HG03066 (cell line): Measurements from ENCODE around the gene TSHZ2.
"Not testable (repeated sequence)": the region's sequence is repeated elsewhere in the genome, so short reads cannot be mapped to it uniquely, and the experiment has no call there.

Source experiments
- ATAC-seq: cut with Tn5 transposase; IDR thresholded peaks from one replicate; pipeline ENCODE4 v1.9.1; 2021; ENCODE audit warnings: low read depth; ENCODE audit not compliant: unreplicated experiment

The TSHZ2 gene

GRCh38 chr20:53359425-53359824 lies 387.3 kb downstream of the TSHZ2 start:
- no peak for ATAC-seq

DNA sequence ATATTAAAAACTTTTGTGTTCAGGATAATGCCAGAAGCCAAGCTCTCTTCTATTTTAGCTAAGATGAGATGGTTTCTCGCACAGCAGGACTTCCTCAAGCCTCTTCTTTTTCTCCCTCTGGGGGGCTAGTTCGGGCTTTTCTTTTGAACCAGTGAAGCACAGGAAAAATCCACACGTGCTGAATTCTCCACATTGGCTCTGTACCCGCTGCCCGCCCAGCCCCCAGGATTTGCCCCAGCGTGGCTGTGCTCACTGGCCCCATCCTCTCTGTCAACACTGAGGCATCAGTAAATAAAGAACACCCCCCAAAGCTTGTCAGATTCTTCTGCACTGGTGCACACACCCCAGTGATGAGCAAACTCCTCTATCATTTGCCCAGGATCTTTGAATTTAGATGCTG lies 388.7 kb downstream of the TSHZ2 start:
- ATAC-seq = no peak

DNA sequence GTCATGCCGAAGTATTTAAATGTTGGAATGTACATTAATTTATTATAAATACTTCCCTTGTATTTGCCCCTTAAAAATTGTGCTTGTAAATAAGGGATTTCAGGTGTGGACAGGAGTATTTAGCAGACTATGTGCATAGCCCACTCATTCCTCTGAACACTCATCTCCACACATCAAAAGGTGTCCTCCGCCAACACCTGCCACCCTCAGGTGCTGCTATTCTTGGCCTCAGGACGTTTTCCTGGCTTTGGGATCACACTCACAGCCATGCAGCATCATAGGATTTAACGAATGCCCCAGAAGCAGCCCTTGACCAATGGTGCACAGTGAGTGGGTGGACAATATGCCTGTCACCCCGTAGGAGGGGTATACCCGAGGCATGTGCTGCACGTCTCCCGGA lies 390.6 kb downstream of the TSHZ2 start:
- no peak for ATAC-seq

- ATAC-seq = no peak
Observed at GRCh38 chr20:53364646-53365045, 392.5 kb downstream of the TSHZ2 start.

GRCh38 chr20:53365076-53365475 lies 392.9 kb downstream of the TSHZ2 start:
- no peak for ATAC-seq

DNA sequence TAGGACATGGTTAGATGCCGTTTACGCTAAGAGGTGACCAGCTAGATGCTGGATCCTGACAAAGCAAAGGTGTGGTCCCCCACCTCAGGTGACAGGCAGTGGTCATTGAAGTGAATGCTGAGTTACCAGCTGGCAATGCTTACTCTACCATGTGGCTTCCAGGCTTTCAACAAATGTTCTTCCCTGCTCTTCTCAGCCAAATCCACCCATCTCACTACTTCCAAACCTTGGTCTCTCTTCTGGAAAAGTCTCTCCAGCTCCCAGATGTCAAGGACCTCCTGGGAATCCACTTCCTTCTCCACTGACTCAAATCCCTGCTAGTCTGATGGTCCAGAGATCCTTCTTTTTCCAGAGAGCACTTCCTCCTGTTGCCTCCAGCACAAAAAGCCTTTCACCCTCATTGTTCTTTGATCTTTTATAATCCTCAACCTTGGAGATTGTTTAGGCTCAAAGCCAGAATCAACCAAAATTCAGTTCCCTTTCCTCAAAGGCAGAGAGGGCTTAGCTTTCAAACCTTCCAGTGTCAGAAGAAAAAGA lies 393.4 kb downstream of the TSHZ2 start:
- ATAC-seq = no peak

GRCh38 chr20:53366928-53367327 lies 394.8 kb downstream of the TSHZ2 start:
- ATAC-seq = not testable (repeated sequence)

DNA sequence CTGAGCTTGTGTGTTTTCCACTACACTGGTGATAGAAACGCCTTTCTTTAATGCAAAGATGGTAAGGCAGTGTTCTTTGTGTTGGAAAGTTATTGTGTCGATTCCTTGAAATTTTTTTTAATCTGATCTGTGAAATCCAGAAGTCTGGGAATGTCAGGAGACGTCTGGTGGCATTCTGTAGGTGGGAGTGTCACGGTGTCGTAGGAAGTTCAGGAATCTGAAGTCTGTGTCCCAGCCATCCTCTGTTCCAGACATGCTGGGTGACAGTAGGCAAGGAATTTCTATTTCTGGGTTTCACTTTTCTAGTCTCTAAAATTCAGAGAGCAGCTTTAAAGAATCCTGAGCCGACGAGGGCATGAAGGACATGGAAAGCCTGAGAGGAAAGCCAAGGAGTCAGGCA lies 397.7 kb downstream of the TSHZ2 start:
- ATAC-seq = no peak

- no peak for ATAC-seq
Observed at GRCh38 chr20:53370345-53370961, 398.3 kb downstream of the TSHZ2 start.

DNA sequence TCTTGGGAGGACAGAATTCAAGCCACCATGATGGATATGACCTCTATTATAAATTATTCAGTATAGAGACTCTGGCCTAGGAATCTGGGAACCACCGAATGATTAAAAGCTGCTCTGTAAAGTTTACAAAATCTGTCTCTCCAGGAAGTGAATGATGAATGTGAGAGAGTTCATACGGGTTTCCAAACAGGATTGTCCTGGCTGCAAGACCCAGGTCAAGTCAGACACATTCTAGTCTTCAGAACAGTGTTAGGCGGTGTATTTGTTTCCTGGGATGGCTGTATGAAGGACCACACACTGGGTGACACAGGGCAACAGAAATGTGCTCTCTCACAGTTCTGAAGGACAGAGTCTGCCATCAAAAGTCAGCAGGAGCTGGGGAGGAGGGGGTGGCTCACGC lies 399.1 kb downstream of the TSHZ2 start:
- ATAC-seq = no peak

- no peak for ATAC-seq
Observed at GRCh38 chr20:53376021-53376420, 403.9 kb downstream of the TSHZ2 start.

DNA sequence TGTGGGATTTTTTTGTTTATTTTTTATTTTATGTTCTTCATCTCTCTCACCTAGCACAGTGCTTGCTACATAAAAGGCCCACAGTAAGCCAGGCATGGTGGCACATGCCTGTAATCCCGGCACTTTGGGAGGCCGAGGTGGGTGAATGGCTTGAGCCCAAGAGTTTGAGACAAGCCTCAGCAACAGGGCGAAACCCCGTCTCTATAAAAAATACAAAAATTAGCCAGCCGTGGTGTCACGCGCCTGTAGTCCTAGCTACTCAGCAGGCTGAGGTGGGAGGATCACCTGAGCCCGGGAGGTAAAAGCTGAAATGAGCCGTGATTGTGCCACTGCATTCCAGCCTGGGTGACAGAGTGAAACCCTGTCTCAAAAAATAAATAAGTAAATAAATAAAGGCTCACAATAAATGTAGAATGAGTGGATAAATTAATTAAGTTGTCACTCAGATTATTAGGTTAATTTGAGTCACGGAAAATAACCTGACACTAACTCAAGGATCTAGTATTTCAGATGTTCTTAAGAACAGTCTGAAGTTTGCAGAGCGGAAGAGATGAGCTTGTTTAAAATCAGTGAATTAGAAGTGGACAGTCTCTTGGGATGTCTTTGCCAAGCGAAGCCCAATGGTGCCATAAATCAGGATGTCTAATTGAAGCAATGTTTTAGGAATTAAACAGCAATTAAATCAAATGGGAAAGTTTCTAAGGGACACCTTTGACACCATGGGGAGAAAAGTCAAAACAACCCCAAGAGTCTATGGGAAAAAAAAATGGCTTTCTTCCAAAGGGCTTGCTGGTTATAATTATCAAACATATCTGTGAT lies 407.1 kb downstream of the TSHZ2 start:
- ATAC-seq = no peak

DNA sequence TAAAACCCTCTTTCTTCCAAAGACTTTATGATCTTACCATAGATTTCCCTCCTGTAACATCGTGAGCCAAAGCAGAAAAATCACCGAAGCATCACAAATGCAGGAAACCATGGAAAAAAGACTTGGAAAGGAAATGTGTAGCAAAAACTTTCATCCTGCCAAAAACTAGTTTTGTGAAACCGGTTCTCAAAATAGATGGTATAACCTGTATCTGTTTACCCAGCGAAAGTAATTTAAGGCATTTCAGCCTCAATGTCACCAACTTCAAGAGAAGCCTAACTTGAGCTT lies 407.6 kb downstream of the TSHZ2 start:
- ATAC-seq = no peak

DNA sequence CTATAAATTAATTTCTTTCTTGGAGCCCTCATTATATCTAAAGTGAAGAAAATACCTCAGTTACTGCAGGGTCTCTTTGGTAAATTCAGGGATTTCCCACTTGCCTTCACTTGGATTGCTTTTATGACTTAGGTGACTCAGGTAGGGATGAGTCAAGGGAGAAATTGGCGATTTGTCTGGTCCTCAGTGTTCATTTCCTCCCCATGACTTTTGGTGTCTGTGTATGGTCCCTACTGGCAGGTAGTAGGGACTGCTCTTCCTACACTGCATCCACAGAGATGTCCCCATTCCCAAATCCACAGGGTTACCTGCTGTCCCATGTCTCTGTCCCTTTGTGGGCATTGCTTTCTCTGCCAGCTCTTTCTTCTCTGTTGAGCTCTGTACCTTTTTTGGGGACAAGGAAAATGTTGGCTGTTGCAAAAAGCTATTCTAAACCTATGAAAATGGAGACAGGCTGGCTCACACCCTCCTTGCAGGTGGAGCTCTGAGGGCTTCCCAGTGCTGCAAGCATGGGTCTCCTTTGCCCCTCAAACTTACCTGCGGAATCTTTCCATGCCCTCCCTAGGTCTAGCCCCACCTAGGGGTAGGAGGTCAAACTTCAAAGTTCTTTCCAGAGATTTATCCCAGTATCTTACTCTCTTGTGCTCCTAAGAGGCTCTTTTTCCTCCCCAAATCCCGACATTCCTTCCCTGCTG lies 409.6 kb downstream of the TSHZ2 start:
- ATAC-seq = no peak

- ATAC-seq = no peak
Observed at GRCh38 chr20:53382263-53382844, 410.2 kb downstream of the TSHZ2 start.

- ATAC-seq = no peak
Observed at GRCh38 chr20:53383916-53384315, 411.8 kb downstream of the TSHZ2 start.

- no peak for ATAC-seq
Observed at GRCh38 chr20:53384392-53384791, 412.2 kb downstream of the TSHZ2 start.

DNA sequence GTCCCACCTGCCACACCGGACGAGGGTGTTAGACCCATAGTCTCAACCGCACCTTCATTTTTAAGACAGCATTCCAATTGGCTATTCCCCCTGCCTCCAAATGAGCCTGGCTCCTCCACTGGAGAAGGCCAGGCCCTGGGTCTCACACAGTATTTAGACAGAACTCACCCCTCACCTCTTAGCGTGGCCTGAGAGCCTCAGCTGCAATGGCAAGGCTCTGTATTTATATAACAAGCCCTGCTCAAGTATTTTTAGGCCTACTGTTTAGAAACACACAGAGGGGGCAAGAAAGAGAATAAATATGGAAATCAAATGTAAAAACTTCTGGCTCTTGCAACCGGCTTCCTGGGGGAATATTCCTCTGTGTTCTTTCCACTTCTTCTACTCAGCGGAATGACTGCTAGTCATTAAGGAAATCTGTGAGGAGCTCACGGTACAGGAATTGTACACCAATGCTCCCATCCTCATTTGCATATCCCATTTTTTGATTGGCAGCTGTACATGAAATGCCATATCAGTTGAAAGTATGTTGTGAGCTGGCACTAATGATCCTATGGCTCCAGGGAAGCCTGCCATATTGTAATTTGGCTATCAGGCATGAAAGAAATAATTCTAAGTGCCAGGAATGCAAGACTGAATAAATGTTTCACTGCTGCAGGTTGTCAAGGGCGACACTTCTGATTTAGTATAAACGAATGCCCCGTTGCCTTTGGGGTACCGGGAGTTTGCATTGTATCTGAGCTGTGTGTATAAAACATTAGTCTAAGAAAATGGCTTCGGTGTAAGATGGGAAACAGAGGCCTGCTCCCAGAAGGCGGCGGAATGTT lies 414.0 kb downstream of the TSHZ2 start:
- no peak for ATAC-seq

DNA sequence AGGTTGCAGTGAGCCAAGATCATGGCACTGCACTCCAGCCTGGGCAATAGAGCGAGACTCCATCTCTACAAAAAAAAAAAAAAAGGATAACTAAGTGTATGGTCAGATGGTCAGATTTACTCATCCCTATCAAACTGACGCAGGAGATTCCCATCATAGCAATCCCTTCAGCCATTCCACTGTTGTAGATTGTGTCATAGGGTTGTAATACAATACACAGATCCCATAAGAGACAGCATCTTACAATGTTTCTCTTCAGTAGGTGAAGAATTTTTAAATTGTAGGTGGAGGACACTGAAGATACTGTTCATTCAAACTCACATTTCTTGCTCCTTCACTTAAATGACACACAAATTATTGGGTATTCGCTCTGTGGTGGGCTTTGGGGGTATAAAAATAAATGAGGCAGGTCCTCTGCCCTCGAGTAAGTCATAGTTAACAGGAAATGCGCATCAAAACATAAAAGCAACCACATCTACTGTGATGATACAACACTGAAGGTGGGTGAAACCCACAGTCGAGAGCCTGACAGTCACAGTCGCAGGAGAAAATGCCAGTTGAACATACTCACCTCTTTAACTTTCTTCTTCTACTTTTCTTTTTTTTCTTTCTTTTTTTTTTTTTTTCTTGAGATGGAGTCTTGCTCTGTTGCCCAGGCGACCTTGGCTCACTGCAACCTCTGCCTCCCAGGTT lies 416.0 kb downstream of the TSHZ2 start:
- ATAC-seq = no peak
